T-helper 2 cell (primary cell): ENCODE data around the gene ARL15.

Experiments used
- DNase-seq, 5 experiments: peaks; one replicate each; pipeline versions ENCODE4 v3.0.0 to v3.0.0-alpha.2; 2012 to 2022

Gene ARL15

GRCh38 chr5:54195701-54196100 lies 114.7 kb downstream of the ARL15 start:
- no peak for DNase-seq

- DNase-seq = no peak
These were observed 116.1 kb downstream of the ARL15 start for GRCh38 chr5:54194318-54194717.

DNA sequence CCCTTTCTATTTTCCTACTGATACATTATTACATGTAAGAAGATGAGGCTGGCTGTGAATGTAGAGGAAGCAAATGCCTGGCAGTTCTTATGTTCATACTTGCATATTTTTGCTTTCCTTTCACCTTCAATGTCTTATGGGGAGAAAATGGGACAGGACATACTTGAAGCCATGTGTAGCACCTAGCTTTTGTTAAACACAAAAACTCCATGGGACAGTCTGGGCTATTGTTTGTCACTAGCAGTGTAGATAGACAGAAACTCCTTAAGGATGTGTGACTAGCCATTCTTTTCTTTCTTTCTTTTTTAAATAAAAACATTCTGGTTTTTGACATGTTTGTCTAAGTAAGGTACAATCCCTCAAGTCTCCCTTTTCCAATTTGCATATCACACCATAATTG lies 122.7 kb downstream of the ARL15 start:
- no peak for DNase-seq

- no peak for DNase-seq
These were observed 123.4 kb downstream of the ARL15 start for GRCh38 chr5:54186912-54187445.

GRCh38 chr5:54186108-54186507 lies 124.3 kb downstream of the ARL15 start:
- no peak for DNase-seq

DNA sequence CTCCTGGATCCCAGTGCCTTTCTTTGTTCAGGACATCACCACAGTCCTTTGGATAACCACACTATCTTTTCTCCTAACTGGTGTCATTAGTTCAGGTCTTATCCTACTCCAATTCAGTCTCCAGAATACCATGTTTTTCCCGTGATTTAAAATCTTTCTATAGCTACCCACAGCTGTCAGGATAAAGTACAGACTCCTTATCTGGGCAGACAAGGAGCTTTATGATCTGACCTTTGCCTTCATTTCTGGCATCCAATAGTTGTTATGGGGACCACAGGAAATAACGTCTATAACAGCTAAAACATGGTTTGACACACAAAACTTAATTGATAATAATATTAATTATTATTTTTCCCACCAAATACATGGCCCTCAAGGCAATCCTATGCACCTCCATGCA lies 125.6 kb downstream of the ARL15 start:
- no peak for DNase-seq

DNA sequence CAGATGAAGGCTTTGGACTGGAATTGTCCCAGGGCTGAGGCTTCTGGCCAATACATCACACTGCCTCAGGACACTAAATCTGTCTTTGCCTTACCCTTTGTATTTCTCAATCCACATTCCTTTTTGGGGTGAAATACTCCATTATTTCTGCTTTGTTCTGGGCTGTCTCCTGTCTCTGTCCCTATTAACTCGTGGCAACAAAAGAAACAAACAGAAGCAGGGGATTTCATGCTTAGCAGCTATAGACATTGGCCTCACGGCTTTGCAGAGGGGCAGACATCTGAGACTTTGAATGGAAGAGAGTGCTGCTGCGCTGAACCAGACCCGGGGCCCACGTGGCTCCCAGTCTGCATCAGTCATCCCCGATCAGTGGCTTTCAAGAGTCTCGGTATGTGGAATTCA lies 129.7 kb downstream of the ARL15 start:
- no peak for DNase-seq

GRCh38 chr5:54178991-54179390 lies 131.4 kb downstream of the ARL15 start:
- no peak for DNase-seq

DNA sequence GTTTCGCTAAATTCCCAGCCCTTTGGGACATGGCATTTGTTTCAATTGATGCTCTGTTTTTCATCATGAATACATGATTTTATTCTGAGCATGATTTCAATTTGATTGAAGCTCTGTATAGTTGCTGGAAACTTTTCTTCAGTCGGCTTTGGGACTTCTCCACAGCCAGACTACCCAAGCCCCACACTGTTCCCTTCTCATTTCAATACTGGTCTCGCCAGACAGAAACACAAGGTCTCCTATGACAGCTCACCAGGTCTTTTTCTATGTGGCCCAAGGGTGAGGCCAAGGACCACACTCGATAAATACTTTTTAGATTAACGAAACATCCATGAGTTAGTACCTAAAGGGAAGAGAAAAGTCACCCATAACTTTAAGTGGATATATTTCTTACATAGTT lies 132.2 kb downstream of the ARL15 start:
- DNase-seq = no peak

DNA sequence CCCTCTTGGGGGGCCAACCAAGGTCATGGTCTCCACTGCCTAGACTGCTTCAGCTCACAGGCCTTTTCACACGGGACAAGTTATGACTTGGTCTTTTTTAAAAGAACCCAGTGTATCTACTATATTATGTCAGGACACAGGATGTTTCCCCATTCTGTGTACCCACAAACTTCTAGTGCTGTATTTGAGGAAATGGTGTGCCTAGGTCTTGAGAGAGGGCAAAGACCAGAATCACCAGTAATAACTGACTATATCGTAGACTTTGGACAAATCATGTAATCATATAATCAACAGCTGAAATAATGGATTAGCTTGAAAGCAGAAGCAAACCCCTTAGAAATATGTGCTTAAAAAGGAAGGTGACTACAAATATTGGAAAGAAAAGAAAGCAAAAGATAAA lies 133.3 kb downstream of the ARL15 start:
- no peak for DNase-seq

DNA sequence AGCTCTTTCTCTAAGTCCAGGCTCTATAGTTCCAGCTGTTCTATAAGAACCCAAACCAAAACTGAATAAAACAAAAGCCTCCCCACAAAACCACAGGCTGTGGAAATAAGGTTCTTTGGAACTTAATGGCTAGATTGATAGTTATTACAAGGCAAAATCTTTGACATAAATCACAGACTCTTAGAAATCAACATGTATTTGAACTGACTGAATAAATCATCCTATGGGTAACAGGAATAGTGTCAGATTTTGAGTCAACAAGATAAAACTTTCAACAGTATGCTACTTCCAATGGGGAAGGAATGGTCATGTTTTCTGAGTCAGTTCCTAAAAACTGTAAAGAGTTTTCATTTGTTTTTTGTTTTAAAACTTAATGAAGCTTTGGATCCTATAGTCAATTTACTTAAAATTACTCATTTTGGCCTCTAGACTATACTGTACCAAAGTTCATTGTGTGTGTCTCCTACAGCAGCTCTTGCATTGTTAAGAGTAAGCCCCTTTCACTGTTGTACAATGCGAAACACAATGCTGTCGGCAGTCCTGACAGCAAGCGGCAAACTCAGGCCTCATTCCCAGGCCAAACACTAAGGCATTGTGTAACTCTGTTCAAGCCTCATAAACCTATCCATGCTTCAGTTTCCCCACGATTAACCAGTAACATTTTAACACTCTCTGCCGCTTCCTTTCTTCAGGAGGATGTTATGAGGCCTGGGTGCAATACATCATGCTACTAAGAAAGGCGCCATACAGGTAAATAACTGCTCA lies 134.1 kb downstream of the ARL15 start:
- DNase-seq = no peak

- DNase-seq = no peak
These were observed 137.1 kb downstream of the ARL15 start for GRCh38 chr5:54173251-54173650.

DNA sequence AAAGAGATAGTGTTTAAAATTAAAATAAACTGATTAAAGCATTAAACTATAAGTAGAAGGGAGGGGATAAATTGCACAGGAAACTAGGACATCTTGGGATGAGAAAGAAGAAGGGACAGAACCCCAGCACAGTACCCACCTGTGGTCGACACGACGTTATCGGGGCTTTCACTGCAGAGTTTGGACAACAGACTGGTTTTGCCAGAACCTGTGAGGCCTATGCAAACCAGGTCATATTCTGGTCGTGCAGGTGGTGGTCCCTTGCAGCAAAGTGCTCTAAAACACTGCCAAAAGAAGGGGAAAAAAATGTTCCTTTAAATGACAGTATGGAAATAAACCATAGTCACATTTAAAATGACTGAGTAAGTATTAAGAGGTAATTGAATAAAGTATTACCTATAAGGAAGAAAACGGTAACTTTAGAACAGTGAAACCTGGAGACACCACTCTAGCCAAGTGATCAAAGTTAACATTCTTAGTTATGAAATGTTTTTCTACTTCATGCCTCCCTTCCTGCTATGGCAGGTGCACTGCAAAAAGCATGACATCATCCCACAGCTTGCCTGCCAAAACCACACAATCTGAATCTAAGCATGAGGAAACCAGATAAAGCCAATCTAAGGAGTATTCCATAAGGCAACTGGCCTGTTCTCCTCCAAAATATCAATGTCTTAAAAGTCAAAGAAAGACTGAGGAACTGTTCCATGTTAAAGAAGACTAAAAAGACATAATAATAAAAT lies 138.6 kb downstream of the ARL15 start:
- peak in 1 of 5 experiments; percentile 33 for DNase-seq

DNA sequence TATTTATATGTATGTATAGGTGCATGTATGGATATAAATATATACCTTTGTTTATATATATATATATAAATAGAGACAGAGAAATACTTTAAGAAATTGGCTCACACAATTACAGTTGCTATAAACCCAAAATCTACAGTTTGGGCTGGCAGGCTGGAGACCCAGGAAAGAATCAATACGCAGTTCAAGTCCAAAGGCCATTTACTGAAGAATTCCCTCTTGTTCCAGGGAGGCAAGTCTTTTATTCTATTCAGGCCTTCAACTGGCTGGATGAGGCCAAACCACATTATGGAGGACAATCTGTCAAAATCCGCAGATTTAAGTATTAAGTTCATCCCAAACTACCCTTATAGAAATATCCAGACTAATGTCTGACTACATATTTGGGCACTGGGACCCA lies 144.7 kb downstream of the ARL15 start:
- no peak for DNase-seq

- no peak for DNase-seq
These were observed 148.2 kb downstream of the ARL15 start for GRCh38 chr5:54162184-54162583.

DNA sequence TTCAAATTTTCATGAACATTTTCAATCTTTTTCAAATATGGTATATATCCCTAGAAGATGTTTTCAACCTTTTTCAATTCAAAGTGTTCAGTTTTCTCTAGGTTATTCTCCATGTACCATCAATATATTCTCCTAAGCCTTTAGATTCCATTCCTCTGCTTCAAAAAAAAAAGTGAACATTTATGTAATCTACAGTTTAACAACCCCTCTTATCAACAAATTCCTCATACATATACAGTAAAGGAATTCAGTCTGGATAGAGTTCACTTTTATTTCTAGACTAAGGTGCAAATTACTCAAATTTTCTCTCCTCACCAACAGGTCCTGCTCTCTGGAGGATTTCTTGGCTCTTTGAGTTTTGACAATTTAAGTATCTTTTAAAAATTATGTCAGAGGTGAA lies 150.0 kb downstream of the ARL15 start:
- no peak for DNase-seq

DNA sequence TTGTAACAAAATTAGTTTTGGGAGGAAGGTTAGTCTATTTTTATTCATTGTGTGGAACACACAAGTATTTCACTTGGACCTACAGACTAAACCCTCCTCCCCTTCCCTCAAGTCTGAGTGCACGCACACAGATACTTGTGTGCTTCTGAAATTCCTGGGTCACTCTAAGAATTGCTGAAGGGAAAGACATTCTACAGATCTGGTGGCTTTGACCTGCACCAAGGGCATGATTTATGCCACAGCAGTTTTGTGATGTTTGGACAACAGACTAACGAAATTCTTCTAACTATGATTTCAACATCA lies 150.5 kb downstream of the ARL15 start:
- DNase-seq = no peak

DNA sequence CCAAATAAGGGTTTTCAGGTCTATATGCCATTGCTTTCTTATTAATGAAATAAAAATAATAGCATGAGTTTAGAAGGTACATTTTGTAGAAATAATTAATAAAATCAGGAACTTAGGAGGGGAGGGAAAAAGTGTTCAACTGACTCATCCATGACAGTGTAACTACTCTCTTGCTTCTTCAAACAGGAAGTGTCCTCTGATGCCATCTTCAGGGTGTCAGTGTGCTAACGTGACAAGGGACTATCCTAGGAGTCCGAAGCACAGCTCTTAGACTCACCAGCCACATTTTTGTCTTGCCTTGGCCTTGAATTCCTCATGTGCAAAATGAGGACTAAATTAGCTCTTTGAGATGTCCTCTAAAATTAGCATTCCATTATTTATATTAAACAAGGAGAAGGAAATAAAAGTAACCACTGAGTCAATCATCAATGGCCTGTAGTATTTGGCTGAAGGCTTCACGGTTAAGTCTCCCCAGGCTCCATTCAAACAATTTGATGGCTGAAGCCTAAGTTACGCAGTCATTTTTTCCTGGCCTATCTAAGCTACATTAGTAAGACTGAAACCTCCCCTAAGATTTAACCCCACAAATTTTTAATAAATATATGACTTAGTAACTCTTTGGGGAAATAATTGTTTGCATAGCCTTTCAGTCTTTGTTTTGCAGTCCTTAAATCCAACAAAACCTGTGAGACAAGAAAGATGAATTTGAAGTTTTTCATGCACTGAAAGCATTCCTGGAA lies 151.1 kb downstream of the ARL15 start:
- DNase-seq = no peak

DNA sequence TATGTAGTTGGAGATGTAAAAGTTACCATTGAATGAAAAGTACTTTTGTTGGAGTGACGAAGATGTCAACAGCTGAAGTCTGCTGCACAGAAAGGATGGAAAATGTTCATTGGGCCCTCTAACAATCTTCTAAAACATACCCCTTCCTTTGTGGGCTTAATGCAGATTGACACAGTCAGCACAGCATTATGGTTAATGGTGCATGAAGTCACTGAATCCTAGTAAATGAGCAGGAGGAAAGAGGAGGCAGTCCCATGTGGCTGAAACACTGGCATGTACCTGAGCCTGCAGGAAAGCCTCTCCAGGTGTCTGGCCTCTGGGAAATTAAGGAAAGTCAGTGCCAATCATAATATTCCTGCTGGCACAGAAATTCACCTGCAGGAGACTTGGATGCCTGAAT lies 153.8 kb downstream of the ARL15 start:
- no peak for DNase-seq

DNA sequence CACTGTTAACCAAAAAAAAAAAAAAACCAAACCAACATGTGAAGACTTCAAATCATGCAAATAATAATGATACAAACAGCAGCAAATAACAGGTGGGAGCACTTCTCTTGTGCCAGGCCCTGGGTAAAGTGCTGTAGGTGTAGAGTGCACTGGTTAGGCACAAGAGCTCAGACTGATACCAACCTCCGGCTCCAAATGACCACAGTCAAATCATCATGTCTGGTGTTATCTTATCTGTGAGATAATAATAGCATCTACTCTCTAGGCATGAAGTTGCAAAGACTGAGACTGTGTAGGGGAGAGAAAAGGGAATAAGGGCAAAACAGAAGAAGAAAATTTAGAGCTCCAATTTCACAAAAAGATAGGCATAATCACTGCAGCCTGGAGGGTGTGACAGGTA lies 159.5 kb downstream of the ARL15 start:
- no peak for DNase-seq

GRCh38 chr5:54148858-54149257 lies 161.5 kb downstream of the ARL15 start:
- DNase-seq = no peak

DNA sequence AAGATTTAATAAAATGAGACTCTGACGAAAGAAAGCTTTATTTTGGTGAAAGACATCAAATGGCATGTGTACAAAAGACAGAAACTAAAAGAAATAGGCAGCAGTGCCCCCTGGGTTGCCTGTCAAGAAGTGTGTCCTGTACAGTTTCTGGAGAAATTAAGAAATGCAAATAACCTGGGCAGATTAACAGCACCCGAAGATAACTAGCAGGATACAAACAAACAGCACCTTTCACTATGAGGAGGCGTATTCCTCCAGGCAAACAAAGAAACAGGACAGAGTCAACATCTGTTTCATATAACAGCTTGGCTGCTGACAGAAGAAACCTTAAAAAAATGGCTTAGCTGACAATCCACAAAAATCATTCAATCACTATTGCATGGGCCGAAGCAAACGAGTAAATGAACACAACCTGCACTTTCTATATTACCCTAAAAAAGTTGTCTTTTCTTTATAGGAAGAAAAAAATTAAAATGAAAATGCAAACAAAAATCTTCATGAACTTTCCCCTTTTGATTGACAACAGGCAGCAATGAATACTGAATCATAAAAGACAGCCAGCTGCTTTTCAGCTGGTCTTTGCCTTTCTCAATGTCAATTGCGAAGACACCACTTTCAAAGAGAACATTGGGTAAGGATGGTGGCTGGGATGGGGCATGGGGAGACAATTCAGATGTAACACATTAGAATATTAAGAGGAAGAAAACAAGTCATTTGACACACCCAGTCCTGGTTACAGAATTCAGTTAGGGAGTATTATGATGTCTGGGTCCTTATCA lies 162.1 kb downstream of the ARL15 start:
- DNase-seq = no peak

DNA sequence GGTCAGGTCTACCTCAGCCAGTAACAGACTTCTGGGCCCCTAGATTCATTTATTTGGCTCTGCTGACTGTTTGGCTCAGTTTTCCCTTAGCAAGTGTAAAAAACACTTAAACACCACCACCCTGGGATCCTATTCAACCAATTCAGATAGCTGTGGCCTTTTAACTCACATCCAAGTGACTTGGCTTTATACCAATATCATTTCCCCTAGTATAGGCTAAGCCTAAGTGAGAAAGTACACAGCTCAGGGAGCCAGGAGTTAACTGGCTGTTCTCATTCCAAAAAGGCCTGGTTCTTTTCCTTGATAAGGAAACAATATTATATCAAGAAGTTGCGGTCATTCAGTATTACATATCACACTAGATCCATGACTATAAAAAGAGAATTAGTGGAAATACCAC lies 163.5 kb downstream of the ARL15 start:
- no peak for DNase-seq
